OCI-LY3 (cell line): ENCODE data around the gene TGM3.

Source experiments
- EZH2phosphoT487 ChIP-seq: fragments of 200-600 bp; shearing (Covaris generic); IDR thresholded peaks from 2 replicates; pipeline ENCODE4 v1.6.1; 2018; ENCODE audit warnings: antibody characterized with exemption, mixed run types, low read depth
- TF ChIP-seq, protein P1 (sequence below): fragments of 200-600, 300-600 bp; sonication (generic); IDR thresholded peaks from 2 replicates; pipeline ENCODE4 v1.5.1; 2014; ENCODE audit warnings: antibody characterized with exemption, low read length, low read depth

DNA sequence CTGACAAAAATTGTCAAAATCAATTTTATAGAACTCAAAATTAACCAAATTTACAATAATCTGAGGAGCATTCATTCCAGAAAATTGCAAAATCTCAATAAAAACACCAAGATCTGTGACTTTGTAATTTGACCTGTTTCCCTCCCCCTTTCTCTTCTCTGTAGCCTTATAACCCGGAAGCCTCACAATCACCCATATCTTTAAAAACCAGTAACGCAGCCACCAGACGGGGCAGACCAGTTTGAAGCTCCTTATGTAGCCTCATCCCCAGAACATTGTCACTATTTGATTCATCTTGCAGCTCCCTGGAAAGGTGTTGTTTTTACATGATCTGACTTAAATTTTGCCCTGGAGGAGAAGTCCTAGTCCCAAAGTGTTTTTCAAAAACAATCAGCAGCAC is 57.4 kb downstream of the TGM3 start:
- TF ChIP-seq, protein P1, sequence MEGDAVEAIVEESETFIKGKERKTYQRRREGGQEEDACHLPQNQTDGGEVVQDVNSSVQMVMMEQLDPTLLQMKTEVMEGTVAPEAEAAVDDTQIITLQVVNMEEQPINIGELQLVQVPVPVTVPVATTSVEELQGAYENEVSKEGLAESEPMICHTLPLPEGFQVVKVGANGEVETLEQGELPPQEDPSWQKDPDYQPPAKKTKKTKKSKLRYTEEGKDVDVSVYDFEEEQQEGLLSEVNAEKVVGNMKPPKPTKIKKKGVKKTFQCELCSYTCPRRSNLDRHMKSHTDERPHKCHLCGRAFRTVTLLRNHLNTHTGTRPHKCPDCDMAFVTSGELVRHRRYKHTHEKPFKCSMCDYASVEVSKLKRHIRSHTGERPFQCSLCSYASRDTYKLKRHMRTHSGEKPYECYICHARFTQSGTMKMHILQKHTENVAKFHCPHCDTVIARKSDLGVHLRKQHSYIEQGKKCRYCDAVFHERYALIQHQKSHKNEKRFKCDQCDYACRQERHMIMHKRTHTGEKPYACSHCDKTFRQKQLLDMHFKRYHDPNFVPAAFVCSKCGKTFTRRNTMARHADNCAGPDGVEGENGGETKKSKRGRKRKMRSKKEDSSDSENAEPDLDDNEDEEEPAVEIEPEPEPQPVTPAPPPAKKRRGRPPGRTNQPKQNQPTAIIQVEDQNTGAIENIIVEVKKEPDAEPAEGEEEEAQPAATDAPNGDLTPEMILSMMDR = no peak
- no peak for TF ChIP-seq EZH2phosphoT487
